GM19463 (cell line): Measurements from ENCODE around the gene MEIKIN.
A peak's percentile ranks its signal among the peaks of the same experiment; 100 is the strongest.
"Not testable (repeated sequence)": the region's sequence is repeated elsewhere in the genome, so short reads cannot be mapped to it uniquely, and the experiment has no call there.

Source experiments
- ATAC-seq: cut with Tn5 transposase; IDR thresholded peaks from one replicate; pipeline ENCODE4 v1.9.1; 2021; ENCODE audit warnings: mild to moderate bottlenecking, moderate library complexity; ENCODE audit not compliant: unreplicated experiment

The MEIKIN gene

GRCh38 chr5:131914472-131914871, 31.0 kb downstream of the MEIKIN start:
- ATAC-seq: no peak

GRCh38 chr5:131913603-131914002, 31.9 kb downstream of the MEIKIN start:
- no peak for ATAC-seq

- no peak for ATAC-seq
Observed at GRCh38 chr5:131906668-131907067, 38.8 kb downstream of the MEIKIN start.

- ATAC-seq: not testable (repeated sequence)
Observed at GRCh38 chr5:131902266-131902665, 43.2 kb downstream of the MEIKIN start.

GRCh38 chr5:131899686-131900085, 45.8 kb downstream of the MEIKIN start:
- ATAC-seq: no peak

GRCh38 chr5:131883984-131884383, 61.5 kb downstream of the MEIKIN start:
- ATAC-seq: no peak

GRCh38 chr5:131879705-131880104, 65.8 kb downstream of the MEIKIN start:
- no peak for ATAC-seq

GRCh38 chr5:131877873-131878272, 67.6 kb downstream of the MEIKIN start:
- ATAC-seq: no peak

- not testable (repeated sequence) for ATAC-seq
Observed at GRCh38 chr5:131871251-131871650, 74.2 kb downstream of the MEIKIN start.

GRCh38 chr5:131867524-131867923, 77.9 kb downstream of the MEIKIN start:
- ATAC-seq: no peak

- no peak for ATAC-seq
Observed at GRCh38 chr5:131863700-131864099, 81.8 kb downstream of the MEIKIN start.

GRCh38 chr5:131857388-131857787, 88.1 kb downstream of the MEIKIN start:
- no peak for ATAC-seq

GRCh38 chr5:131855452-131855851, 90.0 kb downstream of the MEIKIN start:
- ATAC-seq: no peak

- ATAC-seq: peak; percentile 91
Observed at GRCh38 chr5:131854134-131854533, 91.3 kb downstream of the MEIKIN start.

- ATAC-seq: no peak
Observed at GRCh38 chr5:131848662-131849061, 96.8 kb downstream of the MEIKIN start.

- ATAC-seq: no peak
Observed at GRCh38 chr5:131846536-131846935, 98.9 kb downstream of the MEIKIN start.

- no peak for ATAC-seq
Observed at GRCh38 chr5:131845828-131846227, 99.6 kb downstream of the MEIKIN start.

- not testable (repeated sequence) for ATAC-seq
Observed at GRCh38 chr5:131842971-131843370, 102.5 kb downstream of the MEIKIN start.

- ATAC-seq: not testable (repeated sequence)
Observed at GRCh38 chr5:131832702-131833101, 112.8 kb downstream of the MEIKIN start.

- no peak for ATAC-seq
Observed at GRCh38 chr5:131825404-131826013, 120.0 kb downstream of the MEIKIN start.

- ATAC-seq: no peak
Observed at GRCh38 chr5:131824631-131825030, 120.8 kb downstream of the MEIKIN start.

- ATAC-seq: no peak
Observed at GRCh38 chr5:131821221-131821620, 124.2 kb downstream of the MEIKIN start.
